Keratinocyte (primary cell): ENCODE measurements around the gene CASP3. TPM values are rescaled to one million over a fixed set of nuclear protein-coding genes. Genes with fewer than 3 reads are reported as not detected.

Experiments used
- DNase-seq: peaks from one replicate; pipeline ENCODE4 v3.0.0-alpha.2; 2011; ENCODE audit warnings: low read depth, missing footprints, low spot score
- FAIRE-seq: peaks from 2 replicates; lab custom pipeline; 2011; peaks lifted over from hg19 to GRCh38; lab: Jason Lieb, UNC
- H2AFZ ChIP-seq: 2 replicates; pipeline ENCODE4 v1.6.0; 2012; ENCODE audit warnings: low read length, control low read depth, inconsistent platforms; ENCODE audit not compliant: control insufficient read depth
- H3K27ac ChIP-seq: 2 replicates; pipeline ENCODE4 v1.5.1; 2011; ENCODE audit warnings: low read length; ENCODE audit not compliant: control insufficient read depth, insufficient read depth
- H3K27me3 ChIP-seq: 3 replicates; pipeline ENCODE4 v1.6.0; 2011; ENCODE audit warnings: low read length; ENCODE audit not compliant: control insufficient read depth, insufficient read depth; ENCODE audit errors: extremely low read depth
- H3K36me3 ChIP-seq, 2 experiments: 2 replicates in 1 of 2; 3 replicates in 1 of 2; pipeline ENCODE4 v1.5.1; 2011; ENCODE audit warnings: low read length in 2 of 2, mild to moderate bottlenecking in 1 of 2; ENCODE audit not compliant: control insufficient read depth in 2 of 2, insufficient read depth in 2 of 2; ENCODE audit errors: extremely low read depth in 1 of 2
- H3K4me1 ChIP-seq: 3 replicates; pipeline ENCODE4 v1.5.1; 2011; ENCODE audit warnings: low read length; ENCODE audit not compliant: control insufficient read depth, insufficient read depth; ENCODE audit errors: extremely low read depth
- H3K4me2 ChIP-seq: 3 replicates; pipeline ENCODE4 v1.6.0; 2011; ENCODE audit warnings: low read depth, low read length; ENCODE audit not compliant: control insufficient read depth, insufficient read depth; ENCODE audit errors: extremely low read depth
- H3K4me3 ChIP-seq, 3 experiments: fragments of 200-600 bp in 1 of 3; sonication (generic) in 1 of 3; 2 replicates in 2 of 3; 3 replicates in 1 of 3; pipeline ENCODE4 v1.5.1; 2011 to 2016; ENCODE audit warnings: low read length in 3 of 3, mild to moderate bottlenecking in 3 of 3, control low read depth in 2 of 3, inconsistent platforms in 1 of 3, low read depth in 1 of 3, mixed read lengths in 1 of 3, mixed run types in 1 of 3, moderate library complexity in 1 of 3; ENCODE audit not compliant: control insufficient read depth in 2 of 3, insufficient read depth in 2 of 3; ENCODE audit errors: extremely low read depth in 1 of 3
- H3K79me2 ChIP-seq: 2 replicates; pipeline ENCODE4 v1.6.0; 2012; ENCODE audit warnings: low read length; ENCODE audit not compliant: control insufficient read depth, insufficient read depth
- H3K9ac ChIP-seq: 3 replicates; pipeline ENCODE4 v1.6.0; 2011; ENCODE audit warnings: low read length; ENCODE audit not compliant: control insufficient read depth, insufficient read depth; ENCODE audit errors: extremely low read depth
- H3K9me1 ChIP-seq: 3 replicates; pipeline ENCODE4 v1.6.0; 2011; ENCODE audit warnings: low read length; ENCODE audit not compliant: control insufficient read depth, insufficient read depth; ENCODE audit errors: extremely low read depth
- H3K9me3 ChIP-seq: 2 replicates; pipeline ENCODE4 v1.5.1; 2012; ENCODE audit warnings: low read depth, low read length; ENCODE audit not compliant: control insufficient read depth
- H4K20me1 ChIP-seq: 3 replicates; pipeline ENCODE4 v1.6.0; 2011; ENCODE audit warnings: low read length; ENCODE audit not compliant: control insufficient read depth, insufficient read depth; ENCODE audit errors: extremely low read depth
- EZH2 ChIP-seq: IDR thresholded peaks from one replicate; pipeline ENCODE4 v1.6.1; 2012; ENCODE audit warnings: inconsistent platforms, mild to moderate bottlenecking, low read length, moderate library complexity
- dilution Hi-C: fragments of 300-500 bp; cut with MboI; formaldehyde crosslinking; loops from one replicate; pipeline ENCODE4 v1.7.0; 2020; ENCODE audit warnings: low sequenced_read_pairs; ENCODE audit not compliant: extremely low pct_ligation_motif_present
- polyA plus RNA-seq, 5 experiments: library from polyadenylated mRNA; depleted of rRNA in 3 of 5; stranded (reverse) in 3 of 5; stranded (forward) in 1 of 5; unstranded in 1 of 5; fragments of >200 nt; gene quantifications; 1 replicate in 1 of 5; 2 replicates in 3 of 5; 3 replicates in 1 of 5; pipeline versions ENCODE4 v1.2.1 to v1.2.3, GENCODE V29; 2011 to 2012; ENCODE audit warnings: missing spikeins in 2 of 5, low read depth in 1 of 5, low replicate concordance in 1 of 5
- TF ChIP-seq, protein P1 (sequence below), 3 experiments: IDR thresholded peaks in 1 of 3; conservative IDR thresholded peaks in 1 of 3; optimal IDR thresholded peaks in 1 of 3; 2 replicates in 2 of 3; 3 replicates in 1 of 3; pipeline versions ENCODE3 to v1.5.1; 2011; ENCODE audit warnings: low read length in 3 of 3, mild to moderate bottlenecking in 3 of 3, moderate library complexity in 2 of 3, control low read depth in 1 of 3, inconsistent platforms in 1 of 3; ENCODE audit not compliant: insufficient read depth in 2 of 3; ENCODE audit errors: extremely low read depth in 1 of 3

CASP3 gene
- polyA plus RNA-seq, 1 donor (not counting 4 experiments of a cell fraction or from before 2014, with no cell fraction given), result 51.1 TPM

DNA sequence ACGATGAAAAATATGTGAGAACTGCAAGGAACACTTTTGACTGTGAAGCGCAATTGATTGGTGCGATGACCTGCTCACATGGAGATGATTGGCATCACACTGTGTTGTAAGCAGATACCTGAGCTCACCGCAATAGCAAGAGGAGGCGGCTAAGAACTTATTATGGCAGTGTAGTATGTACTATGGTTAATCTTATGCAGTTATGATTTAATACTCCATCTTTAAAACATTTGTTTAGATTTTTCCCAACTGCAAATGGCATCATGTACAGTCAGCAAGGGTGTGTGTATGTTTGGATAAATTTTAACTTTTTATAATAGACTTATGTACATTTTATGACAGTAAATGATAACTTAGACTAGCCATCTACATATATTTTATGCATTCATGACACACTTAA is 25.8 kb upstream of the CASP3 start:
- FAIRE-seq, result no peak
- no peaks in the 10 kb centered on the region for H3K27me3 ChIP-seq
- dilution Hi-C loops, result no loop called here
- H4K20me1 ChIP-seq, result no peaks in the 10 kb centered on the region
- H3K36me3 ChIP-seq, result peaks cover 7 to 11% of the 10 kb centered on the region in 2 experiments
- TF ChIP-seq, protein P1, sequence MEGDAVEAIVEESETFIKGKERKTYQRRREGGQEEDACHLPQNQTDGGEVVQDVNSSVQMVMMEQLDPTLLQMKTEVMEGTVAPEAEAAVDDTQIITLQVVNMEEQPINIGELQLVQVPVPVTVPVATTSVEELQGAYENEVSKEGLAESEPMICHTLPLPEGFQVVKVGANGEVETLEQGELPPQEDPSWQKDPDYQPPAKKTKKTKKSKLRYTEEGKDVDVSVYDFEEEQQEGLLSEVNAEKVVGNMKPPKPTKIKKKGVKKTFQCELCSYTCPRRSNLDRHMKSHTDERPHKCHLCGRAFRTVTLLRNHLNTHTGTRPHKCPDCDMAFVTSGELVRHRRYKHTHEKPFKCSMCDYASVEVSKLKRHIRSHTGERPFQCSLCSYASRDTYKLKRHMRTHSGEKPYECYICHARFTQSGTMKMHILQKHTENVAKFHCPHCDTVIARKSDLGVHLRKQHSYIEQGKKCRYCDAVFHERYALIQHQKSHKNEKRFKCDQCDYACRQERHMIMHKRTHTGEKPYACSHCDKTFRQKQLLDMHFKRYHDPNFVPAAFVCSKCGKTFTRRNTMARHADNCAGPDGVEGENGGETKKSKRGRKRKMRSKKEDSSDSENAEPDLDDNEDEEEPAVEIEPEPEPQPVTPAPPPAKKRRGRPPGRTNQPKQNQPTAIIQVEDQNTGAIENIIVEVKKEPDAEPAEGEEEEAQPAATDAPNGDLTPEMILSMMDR (optimal IDR thresholded peaks at IDR 0.05 in 1 of 3, IDR thresholded peaks at IDR 0.05 in 1 of 3, conservative IDR thresholded peaks at IDR 0.05 in 1 of 3; ENCODE audit: extremely low read depth in 1 of 3, insufficient read depth in 2 of 3, low read length in 3 of 3), result no peak
- TF ChIP-seq EZH2, result no peak
- no peaks in the 10 kb centered on the region for H3K79me2 ChIP-seq
- no peak overlapping the region for H3K4me3 ChIP-seq
- H3K4me1 ChIP-seq, result peaks cover 9% of the 10 kb centered on the region
- no peak for DNase-seq
- no peak overlapping the region for H3K27ac ChIP-seq
- no peaks in the 10 kb centered on the region for H3K9me3 ChIP-seq
- H3K4me2 ChIP-seq, result no peak overlapping the region
- H2AFZ ChIP-seq, result no peak overlapping the region
- H3K9me1 ChIP-seq, result no peaks in the 10 kb centered on the region
- H3K9ac ChIP-seq, result no peak overlapping the region

DNA sequence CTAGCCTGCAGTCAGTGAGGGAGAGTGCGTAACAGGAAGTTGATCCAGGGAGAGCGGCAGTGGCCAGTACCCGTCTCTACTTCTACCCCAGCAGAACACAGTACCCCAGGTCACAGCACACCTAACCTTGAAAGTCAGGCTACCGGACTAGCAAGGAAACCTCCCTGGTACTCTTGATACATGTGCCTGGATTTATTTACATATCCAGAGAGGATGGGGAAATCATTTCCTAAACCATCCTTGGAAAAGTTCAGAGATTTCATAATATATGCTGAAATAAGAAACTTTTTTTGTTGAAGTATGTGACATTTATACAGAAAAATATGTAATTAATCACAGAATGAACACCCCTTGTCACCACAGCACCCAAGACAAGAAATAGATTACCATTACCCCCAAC is 24.8 kb upstream of the CASP3 start:
- H3K79me2 ChIP-seq, result no peaks in the 10 kb centered on the region
- no peak for FAIRE-seq
- TF ChIP-seq, protein P1 (optimal IDR thresholded peaks at IDR 0.05 in 1 of 3, IDR thresholded peaks at IDR 0.05 in 1 of 3, conservative IDR thresholded peaks at IDR 0.05 in 1 of 3; ENCODE audit: extremely low read depth in 1 of 3, insufficient read depth in 2 of 3, low read length in 3 of 3), result no peak
- no peak for TF ChIP-seq EZH2

More for the DNA sequence above, 24.8 kb upstream of the CASP3 start:
- no peak overlapping the region for H3K27ac ChIP-seq
- H2AFZ ChIP-seq, result no peak overlapping the region
- H3K9me3 ChIP-seq, result no peaks in the 10 kb centered on the region
- H3K27me3 ChIP-seq, result no peaks in the 10 kb centered on the region
- H3K4me1 ChIP-seq, result peaks cover 9% of the 10 kb centered on the region
- no peaks in the 10 kb centered on the region for H4K20me1 ChIP-seq
- H3K9ac ChIP-seq, result no peak overlapping the region
- H3K4me3 ChIP-seq, result no peak overlapping the region
- peaks cover 7 to 19% of the 10 kb centered on the region in 2 experiments for H3K36me3 ChIP-seq
- dilution Hi-C loops, result no loop called here
- no peaks in the 10 kb centered on the region for H3K9me1 ChIP-seq
- no peak for DNase-seq
- no peak overlapping the region for H3K4me2 ChIP-seq
